ENCODE results near the gene SYT8.

DNA sequence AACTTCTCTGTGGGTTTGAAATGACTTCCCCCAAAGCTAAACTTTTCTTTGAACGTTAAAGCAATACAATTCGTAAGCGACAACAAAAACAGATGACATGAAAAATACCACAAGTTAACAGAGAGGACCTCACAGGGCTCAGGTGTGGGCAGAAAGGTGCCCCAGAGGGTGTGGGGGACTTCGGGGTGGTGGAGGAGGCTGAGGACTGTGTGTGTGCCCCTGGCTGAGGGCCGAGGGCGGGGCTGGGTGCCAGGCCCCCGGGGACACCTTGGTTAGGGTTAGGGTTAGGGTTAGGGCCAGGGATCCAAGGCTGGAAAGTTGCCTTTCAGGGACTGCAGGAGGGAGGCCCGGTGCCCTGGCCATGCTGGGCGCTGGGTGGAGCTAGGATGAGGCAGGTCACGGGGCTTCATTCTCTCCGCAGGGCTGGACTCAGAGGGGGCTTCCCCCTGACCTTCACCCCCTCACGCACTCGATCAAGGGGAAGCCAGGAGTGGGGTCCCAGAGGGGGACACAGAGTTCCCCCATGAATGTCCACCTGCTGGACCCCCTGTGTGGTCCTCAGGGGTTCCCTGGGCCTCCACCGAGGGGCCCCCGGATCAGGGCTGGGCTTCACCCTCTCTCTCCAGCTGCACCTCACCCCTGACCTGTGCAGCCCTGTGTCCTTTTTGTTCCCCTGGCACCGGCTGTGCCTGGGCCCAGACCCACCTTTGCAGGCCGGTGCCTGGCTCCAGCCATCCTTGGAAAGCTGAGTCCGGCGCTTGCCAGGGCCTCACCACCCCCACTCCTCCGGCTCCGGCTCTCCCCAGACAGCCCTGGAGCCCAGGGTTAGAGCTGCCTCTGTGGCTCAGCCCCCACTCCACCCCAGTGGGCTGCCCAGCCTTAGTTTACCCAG, 11.0 kb downstream of the SYT8 start:
- TF ChIP-seq, protein P1, sequence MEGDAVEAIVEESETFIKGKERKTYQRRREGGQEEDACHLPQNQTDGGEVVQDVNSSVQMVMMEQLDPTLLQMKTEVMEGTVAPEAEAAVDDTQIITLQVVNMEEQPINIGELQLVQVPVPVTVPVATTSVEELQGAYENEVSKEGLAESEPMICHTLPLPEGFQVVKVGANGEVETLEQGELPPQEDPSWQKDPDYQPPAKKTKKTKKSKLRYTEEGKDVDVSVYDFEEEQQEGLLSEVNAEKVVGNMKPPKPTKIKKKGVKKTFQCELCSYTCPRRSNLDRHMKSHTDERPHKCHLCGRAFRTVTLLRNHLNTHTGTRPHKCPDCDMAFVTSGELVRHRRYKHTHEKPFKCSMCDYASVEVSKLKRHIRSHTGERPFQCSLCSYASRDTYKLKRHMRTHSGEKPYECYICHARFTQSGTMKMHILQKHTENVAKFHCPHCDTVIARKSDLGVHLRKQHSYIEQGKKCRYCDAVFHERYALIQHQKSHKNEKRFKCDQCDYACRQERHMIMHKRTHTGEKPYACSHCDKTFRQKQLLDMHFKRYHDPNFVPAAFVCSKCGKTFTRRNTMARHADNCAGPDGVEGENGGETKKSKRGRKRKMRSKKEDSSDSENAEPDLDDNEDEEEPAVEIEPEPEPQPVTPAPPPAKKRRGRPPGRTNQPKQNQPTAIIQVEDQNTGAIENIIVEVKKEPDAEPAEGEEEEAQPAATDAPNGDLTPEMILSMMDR (IDR thresholded peaks at IDR 0.05; ENCODE audit: low read length): no peak
- no peak for TF ChIP-seq EZH2 (IDR thresholded peaks at IDR 0.05; ENCODE audit: borderline replicate concordance, low read length)

Data from OCI-LY1 (cell line).